ENCODE measurements around the gene AOPEP. TPM values are rescaled to one million over a fixed set of nuclear protein-coding genes. Genes with fewer than 3 reads are reported as not detected.
A peak's percentile ranks its signal among the peaks of the same experiment; 100 is the strongest.

Gene AOPEP
- total RNA-seq, 1 donor from 2014 or later: 75.3 TPM

GRCh38 chr9:94932652-94933510 is 206.4 kb downstream of the AOPEP start:
- no peaks in the 10 kb centered on the region for H3K27me3 ChIP-seq (ENCODE audit: insufficient read depth, low read length)
- Mint-ChIP-seq H3K27ac (ENCODE audit: unreplicated experiment) (no peak overlapping the region), H3K4me1 (ENCODE audit: low read depth, unreplicated experiment) (peaks cover 48% of the 10 kb centered on the region), H3K9me3 (ENCODE audit: unreplicated experiment) (peaks cover 5% of the 10 kb centered on the region), H3K36me3 (ENCODE audit: low read depth, unreplicated experiment) (peaks cover 43% of the 10 kb centered on the region), H3K27me3 (ENCODE audit: low read depth, unreplicated experiment) (no peaks in the 10 kb centered on the region), H3K4me3 (ENCODE audit: unreplicated experiment) (peak overlapping the region; percentile 17)
- TF ChIP-seq EZH2 (IDR thresholded peaks at IDR 0.05; ENCODE audit: insufficient read depth, low read length): no peak
- H3K4me2 ChIP-seq (ENCODE audit: low read length): no peak overlapping the region
- H3K4me3 ChIP-seq (ENCODE audit: insufficient read depth, low read depth, low read length): no peak overlapping the region
- peaks cover 7% of the 10 kb centered on the region for H3K79me2 ChIP-seq (ENCODE audit: insufficient read depth, low read length)
- H3K9me3 ChIP-seq (ENCODE audit: insufficient read depth, low read depth, low read length): no peaks in the 10 kb centered on the region
- peak overlapping the region; percentile 41 for H3K9ac ChIP-seq (ENCODE audit: low read length)
- no peaks in the 10 kb centered on the region for H3K36me3 ChIP-seq (ENCODE audit: insufficient read depth, low read length)
- H4K20me1 ChIP-seq (ENCODE audit: insufficient read depth, low read length): no peaks in the 10 kb centered on the region
- peaks cover 41% of the 10 kb centered on the region for H3K4me1 ChIP-seq (ENCODE audit: insufficient read depth, low read length)
- DNase-seq (ENCODE audit: low read depth) (no peak), FAIRE-seq (no peak)
- H2AFZ ChIP-seq (ENCODE audit: low read depth, low read length): no peak overlapping the region
- H3K27ac ChIP-seq (ENCODE audit: low read depth, low read length): peak overlapping the region; percentile 26

- Histone ChIP-seq H3K4me2 (ENCODE audit: low read length) (no peak overlapping the region), H3K4me3 (ENCODE audit: insufficient read depth, low read depth, low read length) (no peak overlapping the region), H3K79me2 (ENCODE audit: insufficient read depth, low read length) (peaks cover 9% of the 10 kb centered on the region), H4K20me1 (ENCODE audit: insufficient read depth, low read length) (no peaks in the 10 kb centered on the region), H3K9ac (ENCODE audit: low read length) (peak overlapping the region; percentile 41), H3K4me1 (ENCODE audit: insufficient read depth, low read length) (peaks cover 38% of the 10 kb centered on the region), H3K9me3 (ENCODE audit: insufficient read depth, low read depth, low read length) (no peaks in the 10 kb centered on the region), H3K27me3 (ENCODE audit: insufficient read depth, low read length) (no peaks in the 10 kb centered on the region), H3K36me3 (ENCODE audit: insufficient read depth, low read length) (no peaks in the 10 kb centered on the region), H2AFZ (ENCODE audit: low read depth, low read length) (no peak overlapping the region), H3K27ac (ENCODE audit: low read depth, low read length) (peak overlapping the region; percentile 30)
- no peak overlapping the region for H3K27ac Mint-ChIP-seq (ENCODE audit: unreplicated experiment)
- no peak for TF ChIP-seq EZH2 (IDR thresholded peaks at IDR 0.05; ENCODE audit: insufficient read depth, low read length)
- TF ChIP-seq CTCF (IDR thresholded peaks at IDR 0.05; ENCODE audit: insufficient read depth, low read depth, low read length): no peak
- peaks cover 52% of the 10 kb centered on the region for H3K4me1 Mint-ChIP-seq (ENCODE audit: low read depth, unreplicated experiment)
- DNase-seq (ENCODE audit: low read depth): peak; percentile 74
- no peaks in the 10 kb centered on the region for H3K27me3 Mint-ChIP-seq (ENCODE audit: low read depth, unreplicated experiment)
- FAIRE-seq: no peak
- peaks cover 5% of the 10 kb centered on the region for H3K9me3 Mint-ChIP-seq (ENCODE audit: unreplicated experiment)
- no peak overlapping the region for H3K4me3 Mint-ChIP-seq (ENCODE audit: unreplicated experiment)
- peaks cover 40% of the 10 kb centered on the region for H3K36me3 Mint-ChIP-seq (ENCODE audit: low read depth, unreplicated experiment)
Measured at GRCh38 chr9:94933511-94933828, 207.0 kb downstream of the AOPEP start.

GRCh38 chr9:94934816-94935328 is 208.4 kb downstream of the AOPEP start:
- Mint-ChIP-seq H3K4me1 (ENCODE audit: low read depth, unreplicated experiment) (peaks cover 43% of the 10 kb centered on the region), H3K4me3 (ENCODE audit: unreplicated experiment) (no peak overlapping the region), H3K27me3 (ENCODE audit: low read depth, unreplicated experiment) (no peaks in the 10 kb centered on the region), H3K36me3 (ENCODE audit: low read depth, unreplicated experiment) (peaks cover 33% of the 10 kb centered on the region), H3K27ac (ENCODE audit: unreplicated experiment) (no peak overlapping the region), H3K9me3 (ENCODE audit: unreplicated experiment) (peaks cover 5% of the 10 kb centered on the region)
- H3K9me3 ChIP-seq (ENCODE audit: insufficient read depth, low read depth, low read length): no peaks in the 10 kb centered on the region
- no peaks in the 10 kb centered on the region for H3K27me3 ChIP-seq (ENCODE audit: insufficient read depth, low read length)
- no peaks in the 10 kb centered on the region for H3K36me3 ChIP-seq (ENCODE audit: insufficient read depth, low read length)
- FAIRE-seq (no peak), DNase-seq (ENCODE audit: low read depth) (no peak)
- no peak overlapping the region for H3K4me2 ChIP-seq (ENCODE audit: low read length)
- peaks cover 24% of the 10 kb centered on the region for H3K4me1 ChIP-seq (ENCODE audit: insufficient read depth, low read length)
- H3K27ac ChIP-seq (ENCODE audit: low read depth, low read length): peak overlapping the region; percentile 3
- H4K20me1 ChIP-seq (ENCODE audit: insufficient read depth, low read length): no peaks in the 10 kb centered on the region
- H2AFZ ChIP-seq (ENCODE audit: low read depth, low read length): no peak overlapping the region
- H3K79me2 ChIP-seq (ENCODE audit: insufficient read depth, low read length): peaks cover 7% of the 10 kb centered on the region
- no peak overlapping the region for H3K4me3 ChIP-seq (ENCODE audit: insufficient read depth, low read depth, low read length)
- no peak overlapping the region for H3K9ac ChIP-seq (ENCODE audit: low read length)
- no peak for TF ChIP-seq CTCF (IDR thresholded peaks at IDR 0.05; ENCODE audit: insufficient read depth, low read depth, low read length)
- no peak for TF ChIP-seq EZH2 (IDR thresholded peaks at IDR 0.05; ENCODE audit: insufficient read depth, low read length)

Measured in astrocyte (in vitro differentiated cells and primary cell).